Hepatocyte (in vitro differentiated cells): ENCODE data around the gene ANO2.

Experiments used
- CTCF ChIP-seq: fragments of 200-600 bp; sonication (generic); IDR thresholded peaks from 2 replicates; pipeline ENCODE4 v1.5.1; 2016; ENCODE audit warnings: antibody characterized with exemption, mild to moderate bottlenecking; ENCODE audit not compliant: poor library complexity
- EZH2phosphoT487 ChIP-seq: fragments of 200-600 bp; sonication (generic); IDR thresholded peaks from one replicate; pipeline ENCODE4 v1.6.1; 2018; ENCODE audit warnings: antibody characterized with exemption, mild to moderate bottlenecking, low read depth, moderate library complexity; ENCODE audit not compliant: unreplicated experiment, severe bottlenecking

- TF ChIP-seq CTCF, result no peak
- TF ChIP-seq EZH2phosphoT487, result no peak
These were observed 329.3 kb downstream of the ANO2 start for GRCh38 chr12:5615760-5616159.
